ENCODE results near the gene CCDC87.
"Not testable (repeated sequence)": the region's sequence is repeated elsewhere in the genome, so short reads cannot be mapped to it uniquely, and the experiment has no call there.

GRCh38 chr11:66585447-66585846 is 7.4 kb downstream of the CCDC87 start:
- not testable (repeated sequence) for TF ChIP-seq CTCF, POLR2A, EP300, POLR2AphosphoS5 (IDR thresholded peaks at IDR 0.05)

All from sigmoid colon (tissue), 4 donors.